HCT116 (cell line): ENCODE results near the gene MSL2. TPM values are rescaled to one million over a fixed set of nuclear protein-coding genes. Genes with fewer than 3 reads are reported as not detected.

Source experiments
- ATAC-seq: fragments of 200-7000 bp; cut with Tn5 transposase; 2 replicates; pipeline ENCODE4 v1.9.1; 2020; ENCODE audit warnings: mild to moderate bottlenecking, moderate library complexity
- BruUV-seq: library from RNA; stranded (reverse); fragments of 400-500 nt; replicated peaks from 2 replicates; lab custom pipeline; 2021; lab: Mats Ljungman, UMichigan
- CTCF ChIA-PET: fragments of 300-600 bp; sonication (Branson Sonifier 250); formaldehyde crosslinking; loops from one replicate; lab custom pipeline; 2021; ENCODE audit warnings: antibody characterized with exemption; lab: Charles Lee
- POLR2A ChIA-PET: fragments of 300-600, 350-600 bp; sonication (Branson Sonifier 250); formaldehyde crosslinking; loops from one replicate; lab custom pipeline; 2021; ENCODE audit warnings: antibody characterized with exemption; lab: Charles Lee
- RAD21 ChIA-PET, 2 experiments: fragments of 300-600 bp; sonication (Branson Sonifier 250); formaldehyde crosslinking; loops; one replicate each; lab custom pipeline; 2023; ENCODE audit warnings: low total read pairs in 2 of 2; ENCODE audit not compliant: uncharacterized antibody in 2 of 2, unreplicated experiment in 2 of 2, low non-redundant PET in 1 of 2; lab: Charles Lee
- DNase-seq: peaks from one replicate; pipeline ENCODE4 v3.0.0-alpha.2; 2010; ENCODE audit warnings: low read depth, low spot score
- H2AFZ ChIP-seq: fragments of 200-600 bp; shearing (Covaris generic), sonication (generic); 2 replicates; pipeline ENCODE4 v1.6.1; 2017; ENCODE audit warnings: low read depth, mixed run types, mixed read lengths, antibody characterized with exemption, low read length; ENCODE audit not compliant: poor library complexity, severe bottlenecking
- H3K27ac ChIP-seq: 2 replicates; pipeline ENCODE4 v1.5.1; 2012; ENCODE audit warnings: low read depth, low read length
- H3K27me3 ChIP-seq: fragments of 200-600 bp; sonication (generic); 2 replicates; pipeline ENCODE4 v1.6.1; 2016; ENCODE audit warnings: mixed run types, low read length, mixed read lengths; ENCODE audit not compliant: insufficient read depth
- H3K36me3 ChIP-seq, 2 experiments: fragments of 200-500 bp in 1 of 2; fragments of 200-600 bp in 1 of 2; sonication (Bioruptor generic) in 1 of 2; sonication (generic) in 1 of 2; 2 replicates each; pipeline versions ENCODE4 v1.5.1 to v1.6.1; 2014 to 2016; ENCODE audit warnings: low read length in 2 of 2, inconsistent platforms in 1 of 2, mixed read lengths in 1 of 2, mixed run types in 1 of 2; ENCODE audit not compliant: insufficient read depth in 2 of 2, control insufficient read depth in 1 of 2
- H3K4me1 ChIP-seq, 2 experiments: fragments of 200-600 bp in 1 of 2; sonication (generic) in 1 of 2; 2 replicates each; pipeline versions ENCODE4 v1.5.1 to v1.6.1; 2012 to 2017; ENCODE audit warnings: low read length in 2 of 2, inconsistent platforms in 1 of 2, mild to moderate bottlenecking in 1 of 2, mixed read lengths in 1 of 2, mixed run types in 1 of 2, moderate library complexity in 1 of 2; ENCODE audit not compliant: insufficient read depth in 2 of 2, control insufficient read depth in 1 of 2
- H3K4me2 ChIP-seq: fragments of 200-600 bp; sonication (generic); 2 replicates; pipeline ENCODE4 v1.6.1; 2017; ENCODE audit warnings: mixed run types, low read length, mixed read lengths
- H3K4me3 ChIP-seq, 2 experiments: fragments of 200-600 bp in 1 of 2; sonication (generic) in 1 of 2; replicated peaks in 1 of 2; 2 replicates each; pipeline ENCODE4 v1.5.1; 2011 to 2016; ENCODE audit warnings: low read length in 2 of 2, control low read depth in 1 of 2, low read depth in 1 of 2, mild to moderate bottlenecking in 1 of 2, mixed read lengths in 1 of 2, mixed run types in 1 of 2
- H3K79me2 ChIP-seq: fragments of 200-600 bp; sonication (generic); 2 replicates; pipeline ENCODE4 v1.6.1; 2017; ENCODE audit warnings: mild to moderate bottlenecking, mixed run types, low read length, moderate library complexity, mixed read lengths; ENCODE audit not compliant: insufficient read depth
- H3K9ac ChIP-seq: fragments of 200-600 bp; sonication (generic); 2 replicates; pipeline ENCODE4 v1.6.1; 2016; ENCODE audit warnings: low read length, mixed read lengths
- H3K9me2 ChIP-seq: fragments of 200-600 bp; sonication (generic), shearing (Covaris generic); 2 replicates; pipeline ENCODE4 v1.6.1; 2017; ENCODE audit warnings: mixed run types, mild to moderate bottlenecking, moderate library complexity; ENCODE audit not compliant: insufficient read depth
- H3K9me3 ChIP-seq, 2 experiments: fragments of 200-500 bp in 1 of 2; fragments of 200-600 bp in 1 of 2; sonication (Bioruptor generic) in 1 of 2; sonication (generic) in 1 of 2; 2 replicates each; pipeline ENCODE4 v1.6.1; 2014 to 2017; ENCODE audit warnings: low read length in 2 of 2, mixed read lengths in 2 of 2, inconsistent platforms in 1 of 2, low read depth in 1 of 2, mild to moderate bottlenecking in 1 of 2, mixed run types in 1 of 2, moderate library complexity in 1 of 2; ENCODE audit not compliant: control insufficient read depth in 1 of 2, insufficient read depth in 1 of 2
- H4K20me1 ChIP-seq: fragments of 200-600 bp; sonication (generic), shearing (Covaris generic); 2 replicates; pipeline ENCODE4 v1.6.1; 2017; ENCODE audit warnings: mixed run types, mild to moderate bottlenecking, moderate library complexity; ENCODE audit not compliant: insufficient read depth
- CEBPB ChIP-seq: IDR thresholded peaks from 2 replicates; pipeline ENCODE4 v1.6.1; 2012; ENCODE audit warnings: low read depth
- EZH2phosphoT487 ChIP-seq: fragments of 200-600 bp; IDR thresholded peaks from 2 replicates; pipeline ENCODE4 v1.6.1; 2018; ENCODE audit warnings: antibody characterized with exemption, borderline replicate concordance
- MAX ChIP-seq: IDR thresholded peaks from 2 replicates; pipeline ENCODE4 v1.6.1; 2012
- POLR2A ChIP-seq: IDR thresholded peaks from 2 replicates; pipeline ENCODE4 v1.7.0; 2011; ENCODE audit warnings: borderline replicate concordance; ENCODE audit not compliant: insufficient read depth, insufficient read length; ENCODE audit errors: extremely low read depth
- POLR2AphosphoS5 ChIP-seq: IDR thresholded peaks from 2 replicates; pipeline ENCODE4 v1.6.1; 2011; ENCODE audit warnings: mild to moderate bottlenecking, low read depth, low read length, moderate library complexity
- RAD21 ChIP-seq: IDR thresholded peaks from 2 replicates; pipeline ENCODE4 v1.6.1; 2012; ENCODE audit warnings: low read depth, mild to moderate bottlenecking
- SIN3A ChIP-seq: IDR thresholded peaks from 2 replicates; pipeline ENCODE4 v1.6.1; 2012; ENCODE audit warnings: low read depth
- SP1 ChIP-seq: IDR thresholded peaks from 2 replicates; pipeline ENCODE4 v1.6.1; 2012; ENCODE audit warnings: low read depth
- TCF7L2 ChIP-seq: IDR thresholded peaks from 2 replicates; pipeline ENCODE4 v1.7.0; 2011; ENCODE audit warnings: borderline replicate concordance, inconsistent platforms; ENCODE audit not compliant: insufficient read depth, insufficient read length; ENCODE audit errors: extremely low read depth
- intact Hi-C: fragments of 100-400 bp; cut with micrococcal nuclease; formaldehyde crosslinking; loops from 2 replicates; pipeline ENCODE4 v1.10.0; 2022
- total RNA-seq: library from RNA; stranded (reverse); gene quantifications from one replicate; pipeline ENCODE4 v1.2.1, GENCODE V29; 2021; ENCODE audit not compliant: unreplicated experiment
- TF ChIP-seq, protein P1 (sequence below): IDR thresholded peaks from 2 replicates; pipeline ENCODE4 v1.6.1; 2011; ENCODE audit warnings: mild to moderate bottlenecking, low read length, moderate library complexity; ENCODE audit not compliant: insufficient replicate concordance; ENCODE audit errors: extremely low read depth
- TF ChIP-seq, protein P2 (sequence below), 3 experiments: fragments of 200-600 bp in 1 of 3; sonication (generic) in 1 of 3; IDR thresholded peaks in 2 of 3; conservative IDR thresholded peaks in 1 of 3; 2 replicates each; pipeline ENCODE4 v1.5.1; 2012 to 2017; ENCODE audit warnings: low read depth in 2 of 3, low read length in 2 of 3, antibody characterized with exemption in 1 of 3, borderline replicate concordance in 1 of 3, control low read depth in 1 of 3, mild to moderate bottlenecking in 1 of 3, mixed read lengths in 1 of 3, mixed run types in 1 of 3, moderate library complexity in 1 of 3; ENCODE audit not compliant: insufficient read depth in 1 of 3

MSL2 gene
- total RNA-seq, 1 experiment from 2014 or later = 34.8 TPM

DNA sequence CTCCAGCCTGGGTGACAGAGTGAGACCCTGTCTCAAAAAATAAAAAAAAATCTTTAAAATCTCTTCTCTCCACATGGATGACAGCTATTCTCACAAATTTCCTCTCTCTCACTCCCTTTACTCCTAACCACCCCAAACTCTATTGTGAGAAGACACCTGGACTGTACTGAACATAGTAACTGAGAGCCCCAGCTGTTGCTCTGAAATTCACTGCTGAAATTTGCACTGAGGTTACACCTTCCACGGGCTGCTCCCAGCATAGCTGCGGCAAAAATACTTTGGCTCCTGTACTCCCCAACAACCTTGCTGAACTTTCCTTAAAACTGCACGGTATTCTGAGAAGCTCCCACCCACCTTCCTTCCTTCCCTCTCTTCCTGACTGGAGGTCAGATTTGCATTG, 49.6 kb upstream of the MSL2 start:
- H3K9me3 ChIP-seq = no peaks in the 10 kb centered on the region
- RAD21 ChIA-PET = no interaction called here
- no peak overlapping the region for H3K9ac ChIP-seq
- H3K79me2 ChIP-seq = peaks cover under 1% of the 10 kb centered on the region; the same call in 1 of the 2 replicates
- no peaks in the 10 kb centered on the region for H4K20me1 ChIP-seq
- DNase-seq = no peak
- H2AFZ ChIP-seq = no peak overlapping the region
- H3K4me1 ChIP-seq = peaks cover 11 to 13% of the 10 kb centered on the region in 2 experiments
- H3K27me3 ChIP-seq = no peaks in the 10 kb centered on the region
- no peak overlapping the region for H3K4me2 ChIP-seq
- H3K36me3 ChIP-seq = no peaks in the 10 kb centered on the region
- CTCF ChIA-PET = no interaction called here
- H3K9me2 ChIP-seq = no peaks in the 10 kb centered on the region
- POLR2A ChIA-PET = no interaction called here
- no peak overlapping the region for H3K27ac ChIP-seq
- no peak for TF ChIP-seq RAD21
- TF ChIP-seq, protein P1, sequence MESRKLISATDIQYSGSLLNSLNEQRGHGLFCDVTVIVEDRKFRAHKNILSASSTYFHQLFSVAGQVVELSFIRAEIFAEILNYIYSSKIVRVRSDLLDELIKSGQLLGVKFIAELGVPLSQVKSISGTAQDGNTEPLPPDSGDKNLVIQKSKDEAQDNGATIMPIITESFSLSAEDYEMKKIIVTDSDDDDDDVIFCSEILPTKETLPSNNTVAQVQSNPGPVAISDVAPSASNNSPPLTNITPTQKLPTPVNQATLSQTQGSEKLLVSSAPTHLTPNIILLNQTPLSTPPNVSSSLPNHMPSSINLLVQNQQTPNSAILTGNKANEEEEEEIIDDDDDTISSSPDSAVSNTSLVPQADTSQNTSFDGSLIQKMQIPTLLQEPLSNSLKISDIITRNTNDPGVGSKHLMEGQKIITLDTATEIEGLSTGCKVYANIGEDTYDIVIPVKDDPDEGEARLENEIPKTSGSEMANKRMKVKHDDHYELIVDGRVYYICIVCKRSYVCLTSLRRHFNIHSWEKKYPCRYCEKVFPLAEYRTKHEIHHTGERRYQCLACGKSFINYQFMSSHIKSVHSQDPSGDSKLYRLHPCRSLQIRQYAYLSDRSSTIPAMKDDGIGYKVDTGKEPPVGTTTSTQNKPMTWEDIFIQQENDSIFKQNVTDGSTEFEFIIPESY = no peak
- TF ChIP-seq, protein P2, sequence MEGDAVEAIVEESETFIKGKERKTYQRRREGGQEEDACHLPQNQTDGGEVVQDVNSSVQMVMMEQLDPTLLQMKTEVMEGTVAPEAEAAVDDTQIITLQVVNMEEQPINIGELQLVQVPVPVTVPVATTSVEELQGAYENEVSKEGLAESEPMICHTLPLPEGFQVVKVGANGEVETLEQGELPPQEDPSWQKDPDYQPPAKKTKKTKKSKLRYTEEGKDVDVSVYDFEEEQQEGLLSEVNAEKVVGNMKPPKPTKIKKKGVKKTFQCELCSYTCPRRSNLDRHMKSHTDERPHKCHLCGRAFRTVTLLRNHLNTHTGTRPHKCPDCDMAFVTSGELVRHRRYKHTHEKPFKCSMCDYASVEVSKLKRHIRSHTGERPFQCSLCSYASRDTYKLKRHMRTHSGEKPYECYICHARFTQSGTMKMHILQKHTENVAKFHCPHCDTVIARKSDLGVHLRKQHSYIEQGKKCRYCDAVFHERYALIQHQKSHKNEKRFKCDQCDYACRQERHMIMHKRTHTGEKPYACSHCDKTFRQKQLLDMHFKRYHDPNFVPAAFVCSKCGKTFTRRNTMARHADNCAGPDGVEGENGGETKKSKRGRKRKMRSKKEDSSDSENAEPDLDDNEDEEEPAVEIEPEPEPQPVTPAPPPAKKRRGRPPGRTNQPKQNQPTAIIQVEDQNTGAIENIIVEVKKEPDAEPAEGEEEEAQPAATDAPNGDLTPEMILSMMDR (IDR thresholded peaks at IDR 0.05 in 2 of 3, conservative IDR thresholded peaks at IDR 0.05 in 1 of 3; ENCODE audit: borderline replicate concordance in 1 of 3, insufficient read depth in 1 of 3, low read depth in 2 of 3, low read length in 2 of 3) = no peak
- no peak for TF ChIP-seq POLR2A
- TF ChIP-seq TCF7L2 = no peak
- TF ChIP-seq MAX = no peak
- no peak for TF ChIP-seq EZH2phosphoT487
- TF ChIP-seq SP1 = no peak
- TF ChIP-seq POLR2AphosphoS5 = no peak
- no peak for TF ChIP-seq SIN3A
- TF ChIP-seq CEBPB = no peak
- BruUV-seq = no TSS peak
- ATAC-seq = no peak
- H3K4me3 ChIP-seq = no peak overlapping the region
- intact Hi-C loops = no loop called here
